ENCODE measurements around the gene HORMAD1. TPM values are rescaled to one million over a fixed set of nuclear protein-coding genes. Genes with fewer than 3 reads are reported as not detected.

The HORMAD1 gene
- total RNA-seq, 2 experiments from 2014 or later: 0.89 TPM; not detected in 1

GRCh38 chr1:150730130-150730721, 9.5 kb upstream of the HORMAD1 start:
- H3K4me3 ChIP-seq (ENCODE audit: low read depth, low read length, poor library complexity, severe bottlenecking): no peak overlapping the region
- no peak overlapping the region for H2AFZ ChIP-seq (ENCODE audit: low read length)
- ChIA-PET POLR2A (interaction anchor here (0.5 to 0.6 kb wide), 2 partner anchors 183 to 328 kb away, joined by 3 to 5 read pairs; no protein-coding TSS in a partner anchor), CTCF (ENCODE audit: unreplicated experiment) (no interaction called here)
- intact Hi-C loops (cut with micrococcal nuclease; ENCODE audit: unreplicated experiment): no loop called here
- no peaks in the 10 kb centered on the region for H3K4me1 ChIP-seq (ENCODE audit: insufficient read depth, low read length, poor library complexity, severe bottlenecking)
- peaks cover 48% of the 10 kb centered on the region for H3K36me3 ChIP-seq (ENCODE audit: insufficient read depth, low read length)
- TF ChIP-seq CTCF (conservative IDR thresholded peaks at IDR 0.05; ENCODE audit: low read length) (no peak), EZH2phosphoT487 (IDR thresholded peaks at IDR 0.05; ENCODE audit: borderline replicate concordance, low read depth, low read length) (no peak)
- no peaks in the 10 kb centered on the region for H4K20me1 ChIP-seq (ENCODE audit: insufficient read depth, low read length)
- H3K79me2 ChIP-seq (ENCODE audit: insufficient read depth, low read depth, low read length): no peaks in the 10 kb centered on the region
- no TSS peak for BruUV-seq (replicated peaks)
- H3K4me2 ChIP-seq (ENCODE audit: low read length): no peak overlapping the region
- no peak for DNase-seq (ENCODE audit: low spot score)
- no peaks in the 10 kb centered on the region for H3K9me2 ChIP-seq (ENCODE audit: insufficient read depth, low read length)
- H3K27ac ChIP-seq (ENCODE audit: low read depth, low read length, poor library complexity, severe bottlenecking): no peak overlapping the region
- no peaks in the 10 kb centered on the region for H3K9me3 ChIP-seq (ENCODE audit: low read length)

GRCh38 chr1:150724336-150724735, 3.6 kb upstream of the HORMAD1 start:
- Histone ChIP-seq H3K27ac (ENCODE audit: low read depth, low read length, poor library complexity, severe bottlenecking) (no peak overlapping the region), H3K4me1 (ENCODE audit: insufficient read depth, low read length, poor library complexity, severe bottlenecking) (no peaks in the 10 kb centered on the region), H3K9me3 (ENCODE audit: low read length) (no peaks in the 10 kb centered on the region), H3K79me2 (ENCODE audit: insufficient read depth, low read depth, low read length) (no peaks in the 10 kb centered on the region), H3K9me2 (ENCODE audit: insufficient read depth, low read length) (no peaks in the 10 kb centered on the region), H3K4me2 (ENCODE audit: low read length) (no peak overlapping the region), H2AFZ (ENCODE audit: low read length) (no peak overlapping the region), H3K4me3 (ENCODE audit: low read depth, low read length, poor library complexity, severe bottlenecking) (no peak overlapping the region), H4K20me1 (ENCODE audit: insufficient read depth, low read length) (no peaks in the 10 kb centered on the region), H3K36me3 (ENCODE audit: insufficient read depth, low read length) (no peaks in the 10 kb centered on the region)
- no TSS peak for BruUV-seq (replicated peaks)
- CTCF ChIA-PET (ENCODE audit: unreplicated experiment): no interaction called here
- TF ChIP-seq CTCF (conservative IDR thresholded peaks at IDR 0.05; ENCODE audit: low read length) (no peak), EZH2phosphoT487 (IDR thresholded peaks at IDR 0.05; ENCODE audit: borderline replicate concordance, low read depth, low read length) (no peak)
- intact Hi-C loops (cut with micrococcal nuclease; ENCODE audit: unreplicated experiment): no loop called here
- no peak for DNase-seq (ENCODE audit: low spot score)
- POLR2A ChIA-PET: interaction anchor here (0.7 kb wide), 1 partner anchor 609 kb away, joined by 3 read pairs; no protein-coding TSS in a partner anchor

- Histone ChIP-seq H4K20me1 (ENCODE audit: insufficient read depth, low read length) (no peaks in the 10 kb centered on the region), H2AFZ (ENCODE audit: low read length) (no peak overlapping the region), H3K4me3 (ENCODE audit: low read depth, low read length, poor library complexity, severe bottlenecking) (no peak overlapping the region), H3K27ac (ENCODE audit: low read depth, low read length, poor library complexity, severe bottlenecking) (no peak overlapping the region), H3K79me2 (ENCODE audit: insufficient read depth, low read depth, low read length) (no peaks in the 10 kb centered on the region), H3K9me2 (ENCODE audit: insufficient read depth, low read length) (no peaks in the 10 kb centered on the region), H3K9me3 (ENCODE audit: low read length) (no peaks in the 10 kb centered on the region), H3K36me3 (ENCODE audit: insufficient read depth, low read length) (no peaks in the 10 kb centered on the region), H3K4me2 (ENCODE audit: low read length) (no peak overlapping the region), H3K4me1 (ENCODE audit: insufficient read depth, low read length, poor library complexity, severe bottlenecking) (no peaks in the 10 kb centered on the region)
- BruUV-seq (replicated peaks): no TSS peak
- intact Hi-C loops (cut with micrococcal nuclease; ENCODE audit: unreplicated experiment): no loop called here
- no peak for DNase-seq (ENCODE audit: low spot score)
- ChIA-PET CTCF (ENCODE audit: unreplicated experiment) (no interaction called here), POLR2A (interaction anchor here (1.5 kb wide), 1 partner anchor 9 kb away, joined by 3 read pairs; no protein-coding TSS in a partner anchor)
- TF ChIP-seq CTCF (conservative IDR thresholded peaks at IDR 0.05; ENCODE audit: low read length) (no peak), EZH2phosphoT487 (IDR thresholded peaks at IDR 0.05; ENCODE audit: borderline replicate concordance, low read depth, low read length) (no peak)
Observed at GRCh38 chr1:150720098-150720497, 597 bp downstream of the HORMAD1 start.

Data from OCI-LY7 (cell line).